ENCODE measurements around the gene APOL6. TPM values are rescaled to one million over a fixed set of nuclear protein-coding genes. Genes with fewer than 3 reads are reported as not detected.

The APOL6 gene
- total and polyA plus RNA-seq, 9 of the 15 experiments (the other 6 are each of a cell fraction or from before 2014, with no cell fraction given), result 0.29 to 1.2 (median 0.70) TPM

GRCh38 chr22:35642305-35642741 lies 5.9 kb upstream of the APOL6 start:
- ChIA-PET POLR2A (no interaction called here), CTCF (ENCODE audit: low intra/inter-chr PET ratio) (no interaction called here)
- in situ Hi-C loops (cut with MboI) (no loop called here), intact Hi-C loops (cut with micrococcal nuclease) (no loop called here)
- WGBS (ENCODE audit: insufficient coverage, low coverage, missing lambda C conversion rate), result 0% methylated on average over 2 of the region's 2 CpGs
- Histone ChIP-seq H3K4me2 (ENCODE audit: insufficient read depth, low read length) (no peak overlapping the region), H3K9ac (ENCODE audit: insufficient read depth in 1 of 2, low read depth in 2 of 2, low read length in 2 of 2) (no peak overlapping the region), H3K9me3 (replicated peaks; ENCODE audit: control insufficient read depth, insufficient read depth, low read depth, low read length) (no peaks in the 10 kb centered on the region), H3K27ac (ENCODE audit: extremely low read depth, low read depth, low read length) (no peak overlapping the region), H3K79me2 (ENCODE audit: control insufficient read depth, insufficient read depth, low read length) (no peaks in the 10 kb centered on the region), H4K20me1 (replicated peaks; ENCODE audit: control insufficient read depth, insufficient read depth, low read length) (no peaks in the 10 kb centered on the region), H3K4me1 (replicated peaks in 1 of 2; ENCODE audit: control insufficient read depth in 2 of 2, insufficient read depth in 2 of 2, low read length in 2 of 2) (no peaks in the 10 kb centered on the region), H3K36me3 (ENCODE audit: control insufficient read depth, insufficient read depth, low read length) (no peaks in the 10 kb centered on the region), H3K9me1 (ENCODE audit: control insufficient read depth, insufficient read depth, low read length) (no peaks in the 10 kb centered on the region), H3K4me3 (no peak overlapping the region), H3K27me3 (ENCODE audit: control insufficient read depth in 2 of 2, insufficient read depth in 2 of 2, low read length in 2 of 2) (0 out of 5 replicates have a peak, but pooled peaks cover 0 to 22% of the 10 kb centered on the region in 2 experiments), H2AFZ (ENCODE audit: low read depth, low read length) (no peak overlapping the region)
- FAIRE-seq, result no peak
- ATAC-seq, result no peak
- TF ChIP-seq ZNF592 (IDR thresholded peaks at IDR 0.05) (no peak), ZNF436 (CRISPR knock-in tag; IDR thresholded peaks at IDR 0.05) (no peak), RBM17 (IDR thresholded peaks at IDR 0.05; ENCODE audit: borderline replicate concordance, low read depth, low read length) (no peak), SRF (CRISPR knock-in tag; IDR thresholded peaks at IDR 0.05) (no peak), MLX (CRISPR knock-in tag; conservative IDR thresholded peaks at IDR 0.05) (no peak), SRSF9 (IDR thresholded peaks at IDR 0.05; ENCODE audit: borderline replicate concordance, low read depth, low read length) (no peak), ZBTB8A (IDR thresholded peaks at IDR 0.05; ENCODE audit: partially characterized antibody) (no peak), KLF16 (IDR thresholded peaks at IDR 0.05) (no peak), ZNF347 (CRISPR knock-in tag; IDR thresholded peaks at IDR 0.05; ENCODE audit: low read depth) (no peak), NR3C1 (CRISPR knock-in tag; IDR thresholded peaks at IDR 0.05) (no peak), RBM22 (IDR thresholded peaks at IDR 0.05; ENCODE audit: low read depth, low read length, poor library complexity, severe bottlenecking) (no peak), TCF3 (CRISPR knock-in tag; IDR thresholded peaks at IDR 0.05) (no peak), AFF4 (CRISPR knock-in tag; IDR thresholded peaks at IDR 0.05) (no peak), ZNF778 (CRISPR knock-in tag; IDR thresholded peaks at IDR 0.05) (no peak)
- BruUV-seq (replicated peaks), result no TSS peak
- DNase-seq (ENCODE audit: extremely low read depth in 1 of 4, low spot score in 3 of 4), result no peak
